Adrenal gland (tissue), 5 donors: Measurements from ENCODE around the gene TIMELESS.

Source experiments
- CTCF ChIP-seq, 6 experiments: fragments of 450-650 bp in 4 of 6; fragments of 200-600 bp in 2 of 6; sonication (generic) in 1 of 6; IDR thresholded peaks; 1 replicate in 5 of 6; 2 replicates in 1 of 6; pipeline versions ENCODE4 v1.5.1 to v1.8.0; 2016 to 2021; ENCODE audit warnings: antibody characterized with exemption in 6 of 6, mild to moderate bottlenecking in 2 of 6, moderate library complexity in 1 of 6
- POLR2A ChIP-seq, 2 donors: fragments of 450-650 bp; IDR thresholded peaks; one replicate each; pipeline ENCODE4 v1.6.1; 2017; ENCODE audit warnings: antibody characterized with exemption in 2 of 2, mild to moderate bottlenecking in 2 of 2, moderate library complexity in 1 of 2
- donor health status: DM: no; HTN: no; CAD: no.

DNA sequence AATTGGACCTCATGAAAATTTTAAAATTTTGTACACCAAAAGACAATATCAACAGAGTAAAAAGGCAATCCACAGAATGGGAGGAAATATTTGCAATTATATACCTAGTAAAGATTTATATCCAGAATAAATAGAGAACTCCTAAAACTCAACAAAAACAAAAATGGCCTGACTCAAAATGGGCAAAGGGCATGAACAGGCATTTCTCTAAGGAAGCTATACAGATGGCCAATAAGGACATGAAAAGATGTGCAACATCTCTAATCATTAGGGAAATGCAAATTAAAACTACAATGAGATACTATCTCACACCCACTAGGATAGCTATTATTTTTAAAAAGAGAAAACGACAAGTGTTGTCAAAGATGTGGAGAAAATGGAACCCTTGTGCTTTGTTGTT lies 75.7 kb downstream of the TIMELESS start:
- TF ChIP-seq CTCF (IDR thresholded peaks at IDR 0.05) (no peak), POLR2A (IDR thresholded peaks at IDR 0.05) (no peak)
